ENCODE results near the gene DCST1.

DCST1 gene

GRCh38 chr1:155057104-155057503 is 23.5 kb downstream of the DCST1 start:
- no peak for DNase-seq

- DNase-seq: no peak
Observed at GRCh38 chr1:155057788-155058211, 24.2 kb downstream of the DCST1 start.

GRCh38 chr1:155060736-155061135 is 27.1 kb downstream of the DCST1 start:
- DNase-seq: no peak

GRCh38 chr1:155061381-155062150 is 27.9 kb downstream of the DCST1 start:
- peak; percentile 95 for DNase-seq

GRCh38 chr1:155062151-155062686 is 28.6 kb downstream of the DCST1 start:
- DNase-seq: no peak

- DNase-seq: peak; percentile 78
Observed at GRCh38 chr1:155062702-155063411, 29.2 kb downstream of the DCST1 start.

- DNase-seq: peak; percentile 89
Observed at GRCh38 chr1:155063550-155064110, 30.0 kb downstream of the DCST1 start, which contains the start of gene EFNA4. Gene EFNA4 (plus strand): TSS chr1:155063740. CDS start chr1:155063824, 84 bp downstream.

GRCh38 chr1:155064111-155064831 is 30.6 kb downstream of the DCST1 start:
- DNase-seq: no peak

- no peak for DNase-seq
Observed at GRCh38 chr1:155064832-155065429, 31.3 kb downstream of the DCST1 start.

GRCh38 chr1:155066777-155067176 is 33.2 kb downstream of the DCST1 start:
- DNase-seq: no peak

GRCh38 chr1:155068599-155068998 is 35.0 kb downstream of the DCST1 start:
- DNase-seq: no peak

- no peak for DNase-seq
Observed at GRCh38 chr1:155069551-155070157, 36.0 kb downstream of the DCST1 start.

- no peak for DNase-seq
Observed at GRCh38 chr1:155070158-155070621, 36.6 kb downstream of the DCST1 start.

GRCh38 chr1:155070721-155071569 is 37.3 kb downstream of the DCST1 start:
- DNase-seq: peak; percentile 80

GRCh38 chr1:155071701-155072100 is 38.1 kb downstream of the DCST1 start:
- DNase-seq: no peak

- no peak for DNase-seq
Observed at GRCh38 chr1:155072531-155073289, 39.1 kb downstream of the DCST1 start.

- peak; percentile 30 for DNase-seq
Observed at GRCh38 chr1:155073377-155074242, 40.0 kb downstream of the DCST1 start.

GRCh38 chr1:155075535-155075934 is 41.9 kb downstream of the DCST1 start:
- no peak for DNase-seq

- DNase-seq: no peak
Observed at GRCh38 chr1:155076371-155076770, 42.7 kb downstream of the DCST1 start.
